H1 (cell line): ENCODE measurements around the gene CMTM5. TPM values are rescaled to one million over a fixed set of nuclear protein-coding genes. Genes with fewer than 3 reads are reported as not detected.

Source experiments
- CTCF ChIA-PET: fragments of 300-600 bp; sonication (Branson Sonifier 250); formaldehyde crosslinking; loops from one replicate; lab custom pipeline; 2021; ENCODE audit not compliant: partially characterized antibody; lab: Charles Lee
- POLR2A ChIA-PET: fragments of 300-600 bp; sonication (Branson Sonifier 250); formaldehyde crosslinking; loops from one replicate; lab custom pipeline; 2021; ENCODE audit warnings: inconsistent platforms; ENCODE audit not compliant: partially characterized antibody; lab: Charles Lee
- DNase-seq, 2 experiments: peaks; one replicate each; pipeline versions ENCODE4 v3.0.0 to v3.0.0-alpha.2; 2010 to 2022; ENCODE audit warnings: low spot score in 2 of 2, low read depth in 1 of 2, mixed read lengths in 1 of 2
- FAIRE-seq: peaks from 2 replicates; lab custom pipeline; 2011; peaks lifted over from hg19 to GRCh38; lab: Jason Lieb, UNC
- H2AFZ ChIP-seq: 2 replicates; pipeline ENCODE4 v1.8.1; 2012; ENCODE audit warnings: low read length, inconsistent platforms
- H2AK5ac ChIP-seq: 2 replicates; pipeline ENCODE4 v1.6.1; 2013; ENCODE audit warnings: low read depth, low read length
- H2BK120ac ChIP-seq: replicated peaks from 2 replicates; pipeline ENCODE3; 2013; ENCODE audit warnings: low read depth, low read length, inconsistent platforms
- H2BK12ac ChIP-seq: 2 replicates; pipeline ENCODE4 v1.6.1; 2013; ENCODE audit warnings: low read depth, low read length
- H2BK15ac ChIP-seq: 2 replicates; pipeline ENCODE4 v1.6.1; 2013; ENCODE audit warnings: low read length
- H2BK20ac ChIP-seq: 2 replicates; pipeline ENCODE4 v1.6.1; 2013; ENCODE audit warnings: low read length
- H2BK5ac ChIP-seq: 2 replicates; pipeline ENCODE4 v1.6.1; 2013; ENCODE audit warnings: low read depth, low read length
- H3K14ac ChIP-seq: 2 replicates; pipeline ENCODE4 v1.6.1; 2013; ENCODE audit warnings: inconsistent platforms; ENCODE audit not compliant: insufficient read length
- H3K18ac ChIP-seq: 2 replicates; pipeline ENCODE4 v1.6.1; 2013; ENCODE audit warnings: low read length; ENCODE audit errors: extremely low read depth
- H3K23ac ChIP-seq: 2 replicates; pipeline ENCODE4 v1.6.1; 2013; ENCODE audit warnings: inconsistent platforms; ENCODE audit not compliant: insufficient read length
- H3K23me2 ChIP-seq: 2 replicates; pipeline ENCODE4 v1.6.1; 2013; ENCODE audit warnings: low read depth, low read length
- H3K27ac ChIP-seq: 2 replicates; pipeline ENCODE4 v1.6.1; 2011; ENCODE audit warnings: low read depth, low read length, inconsistent platforms
- H3K27me3 ChIP-seq, 4 experiments: replicated peaks in 1 of 4; 1 replicate in 1 of 4; 2 replicates in 3 of 4; pipeline versions ENCODE4 v1.6.1 to v1.8.1; 2011 to 2013; ENCODE audit warnings: low read length in 3 of 4, mild to moderate bottlenecking in 3 of 4, inconsistent platforms in 2 of 4, mixed read lengths in 2 of 4, moderate library complexity in 1 of 4; ENCODE audit not compliant: control insufficient read depth in 3 of 4, insufficient read depth in 3 of 4; ENCODE audit errors: extremely low read depth in 1 of 4
- H3K36me3 ChIP-seq, 4 experiments: 2 replicates each; pipeline versions ENCODE4 v1.6.1 to v1.8.1; 2011 to 2013; ENCODE audit warnings: mild to moderate bottlenecking in 4 of 4, low read length in 3 of 4, moderate library complexity in 2 of 4, control low read depth in 1 of 4, inconsistent platforms in 1 of 4; ENCODE audit not compliant: insufficient read depth in 4 of 4, control insufficient read depth in 2 of 4
- H3K4ac ChIP-seq: replicated peaks from 2 replicates; pipeline ENCODE3; 2013; ENCODE audit warnings: low read length, low read depth, mixed read lengths, inconsistent platforms; ENCODE audit not compliant: insufficient read length
- H3K4me1 ChIP-seq, 4 experiments: replicated peaks in 1 of 4; 1 replicate in 1 of 4; 2 replicates in 3 of 4; pipeline versions ENCODE4 v1.6.1 to v1.8.1; 2011 to 2013; ENCODE audit warnings: low read length in 3 of 4, inconsistent platforms in 2 of 4, mixed read lengths in 1 of 4; ENCODE audit not compliant: insufficient read depth in 4 of 4, control insufficient read depth in 3 of 4
- H3K4me2 ChIP-seq, 2 experiments: 2 replicates each; pipeline versions ENCODE4 v1.6.1 to v1.8.1; 2011 to 2013; ENCODE audit warnings: low read depth in 2 of 2, low read length in 2 of 2, control low read depth in 1 of 2, inconsistent platforms in 1 of 2, mild to moderate bottlenecking in 1 of 2; ENCODE audit not compliant: insufficient read depth in 1 of 2
- H3K4me3 ChIP-seq, 4 experiments: fragments of 200-600, 300-600 bp in 1 of 4; sonication (generic), shearing (Covaris generic), sonication (Bioruptor Twin) in 1 of 4; 2 replicates each; pipeline versions ENCODE4 v1.5.1 to v1.8.1; 2011 to 2016; ENCODE audit warnings: low read length in 4 of 4, low read depth in 3 of 4, control low read depth in 2 of 4, inconsistent platforms in 2 of 4, mild to moderate bottlenecking in 2 of 4, mixed read lengths in 1 of 4, moderate library complexity in 1 of 4; ENCODE audit not compliant: insufficient read depth in 2 of 4; ENCODE audit errors: extremely low read depth in 1 of 4
- H3K56ac ChIP-seq: replicated peaks from 2 replicates; pipeline ENCODE3; 2013; ENCODE audit warnings: low read depth, mild to moderate bottlenecking, mixed read lengths, low read length, inconsistent platforms; ENCODE audit not compliant: insufficient read length
- H3K79me1 ChIP-seq: 2 replicates; pipeline ENCODE4 v1.6.1; 2013; ENCODE audit warnings: low read depth, low read length, control low read depth
- H3K79me2 ChIP-seq, 2 experiments: 2 replicates each; pipeline versions ENCODE4 v1.6.1 to v1.8.1; 2012 to 2013; ENCODE audit warnings: low read length in 2 of 2, mild to moderate bottlenecking in 2 of 2, inconsistent platforms in 1 of 2; ENCODE audit not compliant: insufficient read depth in 2 of 2, control insufficient read depth in 1 of 2
- H3K9ac ChIP-seq, 4 experiments: replicated peaks in 1 of 4; 1 replicate in 1 of 4; 2 replicates in 3 of 4; pipeline versions ENCODE4 v1.6.1 to v1.8.1; 2011 to 2013; ENCODE audit warnings: low read depth in 3 of 4, low read length in 3 of 4, control low read depth in 2 of 4, mild to moderate bottlenecking in 2 of 4, moderate library complexity in 2 of 4, inconsistent platforms in 1 of 4; ENCODE audit errors: extremely low read depth in 1 of 4
- H3K9me3 ChIP-seq, 2 experiments: 2 replicates each; pipeline versions ENCODE4 v1.6.1 to v1.8.1; 2012 to 2013; ENCODE audit warnings: mild to moderate bottlenecking in 2 of 2, moderate library complexity in 2 of 2, control low read depth in 1 of 2, inconsistent platforms in 1 of 2, low read depth in 1 of 2, low read length in 1 of 2, mixed read lengths in 1 of 2; ENCODE audit not compliant: insufficient read depth in 2 of 2
- H4K20me1 ChIP-seq, 2 experiments: replicated peaks in 1 of 2; 2 replicates each; pipeline versions ENCODE3 to v1.8.1; 2011 to 2013; ENCODE audit warnings: inconsistent platforms in 2 of 2, low read length in 2 of 2, mild to moderate bottlenecking in 1 of 2; ENCODE audit not compliant: insufficient read depth in 2 of 2, control insufficient read depth in 1 of 2
- H4K5ac ChIP-seq: 2 replicates; pipeline ENCODE4 v1.6.1; 2013; ENCODE audit warnings: low read length, low read depth, mixed read lengths, inconsistent platforms; ENCODE audit not compliant: insufficient read length
- H4K8ac ChIP-seq: 2 replicates; pipeline ENCODE4 v1.8.0; 2013; ENCODE audit warnings: mild to moderate bottlenecking, moderate library complexity, low read length, inconsistent platforms; ENCODE audit not compliant: insufficient read depth; ENCODE audit errors: extremely low read depth
- H4K91ac ChIP-seq: replicated peaks from 2 replicates; pipeline ENCODE3; 2013; ENCODE audit warnings: low read length, mixed read lengths, inconsistent platforms; ENCODE audit not compliant: insufficient read length
- BRCA1 ChIP-seq: IDR thresholded peaks from 2 replicates; pipeline ENCODE4 v1.6.1; 2012; ENCODE audit warnings: low read depth, low read length, improper control_type of control experiment
- CBX5 ChIP-seq: fragments of 300-800, 300-1000 bp; sonication (generic); IDR thresholded peaks from 2 replicates; pipeline ENCODE4 v1.7.1; 2016; ENCODE audit warnings: antibody characterized with exemption, low read length, low read depth
- EP300 ChIP-seq, 2 experiments: IDR thresholded peaks; 1 replicate in 1 of 2; 2 replicates in 1 of 2; pipeline ENCODE4 v1.6.1; 2011 to 2012; ENCODE audit warnings: low read depth in 2 of 2, low read length in 2 of 2, mild to moderate bottlenecking in 2 of 2, borderline replicate concordance in 1 of 2, inconsistent platforms in 1 of 2, moderate library complexity in 1 of 2
- KDM4A ChIP-seq: IDR thresholded peaks from one replicate; pipeline ENCODE4 v1.7.1; 2012; ENCODE audit warnings: low read depth, mild to moderate bottlenecking, moderate library complexity, low read length, inconsistent platforms; ENCODE audit not compliant: severe bottlenecking
- RBBP5 ChIP-seq: IDR thresholded peaks from 2 replicates; pipeline ENCODE4 v1.7.1; 2012; ENCODE audit warnings: low read depth, mild to moderate bottlenecking, inconsistent platforms, low read length, moderate library complexity, borderline replicate concordance
- SIN3A ChIP-seq, 2 experiments: IDR thresholded peaks in 1 of 2; conservative IDR thresholded peaks in 1 of 2; 2 replicates each; pipeline ENCODE4 v1.6.1; 2011 to 2012; ENCODE audit warnings: low read length in 2 of 2, improper control_type of control experiment in 1 of 2, low read depth in 1 of 2, mild to moderate bottlenecking in 1 of 2
- SP4 ChIP-seq: IDR thresholded peaks from 2 replicates; pipeline ENCODE4 v1.6.1; 2012; ENCODE audit warnings: low read length, inconsistent platforms
- TBP ChIP-seq: IDR thresholded peaks from 2 replicates; pipeline ENCODE4 v1.6.1; 2011; ENCODE audit warnings: low read depth, low read length, improper control_type of control experiment
- YY1 ChIP-seq: IDR thresholded peaks from 2 replicates; pipeline ENCODE4 v1.6.1; 2011; ENCODE audit warnings: low read depth, mild to moderate bottlenecking, low read length
- WGBS, 2 experiments: shearing (Covaris generic) in 1 of 2; methylation state at CpG; one replicate each; pipeline versions ENCODE4 v1.1.6 to v1.1.7; 2013 to 2015; ENCODE audit warnings: low lambda C conversion rate in 2 of 2, mixed read lengths in 2 of 2, inconsistent platforms in 1 of 2, low coverage in 1 of 2, missing lambda C conversion rate in 1 of 2; ENCODE audit not compliant: insufficient replicate concordance in 2 of 2, insufficient coverage in 1 of 2, insufficient read length in 1 of 2; ENCODE audit errors: extremely low coverage in 1 of 2, missing lambda C conversion rate in 1 of 2; 5-methylcytosine and 5-hydroxymethylcytosine counted together
- polyA plus RNA-seq, 7 experiments: library from polyadenylated mRNA; depleted of rRNA in 3 of 7; stranded (reverse) in 5 of 7; unstranded in 2 of 7; fragments of >200 nt in 5 of 7; fragments of 200-250 nt in 2 of 7; gene quantifications; 1 replicate in 5 of 7; 2 replicates in 1 of 7; 4 replicates in 1 of 7; pipeline versions ENCODE4 v1.2.1 to v1.2.3, GENCODE V29; 2011 to 2013; ENCODE audit warnings: missing spikeins in 2 of 7, mixed read lengths in 2 of 7
- total RNA-seq: library from RNA; stranded (reverse); fragmentation: NEBNext Ultra II Directional; extraction: Animal tissue kit (Norgen Biotek cat#: 25700); gene quantifications from 2 replicates; pipeline ENCODE4 v1.2.1, GENCODE V29; 2021
- TF ChIP-seq, protein P1 (sequence below), 3 experiments: IDR thresholded peaks; 1 replicate in 2 of 3; 2 replicates in 1 of 3; pipeline versions ENCODE4 v1.5.1 to v1.6.1; 2011; ENCODE audit warnings: low read length in 3 of 3, mild to moderate bottlenecking in 3 of 3, inconsistent platforms in 2 of 3, low read depth in 1 of 3, moderate library complexity in 1 of 3; ENCODE audit not compliant: insufficient read depth in 1 of 3; ENCODE audit errors: control extremely low read depth in 1 of 3

The CMTM5 gene
- total and polyA plus RNA-seq, 2 of the 8 experiments (the other 6 are each of a cell fraction or from before 2014, with no cell fraction given) = 2.1 TPM; not detected in 1

DNA sequence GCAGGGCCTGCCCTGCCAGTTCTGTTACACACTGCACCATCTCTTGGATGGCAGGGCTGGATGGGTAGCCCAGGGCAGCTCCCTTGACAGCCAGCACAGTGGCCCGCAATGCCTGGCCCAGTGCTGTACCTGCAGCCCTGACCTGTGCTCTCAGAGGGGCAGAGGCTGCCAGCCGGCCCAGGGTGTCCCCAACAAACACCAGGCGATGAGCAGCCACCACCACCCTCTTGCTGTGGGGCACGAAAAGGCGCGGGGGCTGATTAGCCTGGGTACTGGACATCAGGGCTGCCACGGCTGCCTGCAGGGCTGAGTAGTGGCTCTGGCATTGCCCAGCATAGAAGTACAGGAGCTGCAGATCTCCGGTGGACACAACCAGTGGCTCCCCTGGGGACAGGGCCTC, 19.6 kb upstream of the CMTM5 start:
- Histone ChIP-seq H3K9me3 (no peaks in the 10 kb centered on the region), H2BK20ac (no peak overlapping the region), H3K9ac (no peak overlapping the region), H3K56ac (no peak overlapping the region), H2BK120ac (no peak overlapping the region), H2BK15ac (no peak overlapping the region), H4K8ac (no peak overlapping the region), H3K4me3 (no peak overlapping the region), H2BK12ac (no peak overlapping the region), H3K27ac (no peak overlapping the region), H3K14ac (no peak overlapping the region), H3K36me3 (peaks cover 0 to 22% (median 10%) of the 10 kb centered on the region in 4 experiments; a peak in 4 of 8 replicates), H3K79me2 (no peaks in the 10 kb centered on the region), H4K20me1 (peaks cover 8 to 10% of the 10 kb centered on the region in 2 experiments), H4K5ac (no peak overlapping the region), H3K4ac (no peak overlapping the region), H3K18ac (no peak overlapping the region), H2AFZ (no peak overlapping the region), H3K4me1 (peaks cover 0 to 2% (median 0%) of the 10 kb centered on the region in 4 experiments; a peak in 2 of 7 replicates), H3K23ac (no peak overlapping the region), H3K79me1 (no peaks in the 10 kb centered on the region), H2BK5ac (no peak overlapping the region), H3K4me2 (no peak overlapping the region), H3K27me3 (peaks cover 0 to 8% (median 4%) of the 10 kb centered on the region in 4 experiments; a peak in 4 of 7 replicates), H4K91ac (no peak overlapping the region), H3K23me2 (peaks cover 2% of the 10 kb centered on the region; the same call in 1 of the 2 replicates), H2AK5ac (no peak overlapping the region)
- CTCF ChIA-PET = interaction anchor here (1.0 to 20.9 kb wide), 6 partner anchors 10 to 93 kb away, joined by 3 to 333 read pairs (median 8); partner anchors contain the start of genes CMTM5 and IL25
- FAIRE-seq (no peak), DNase-seq (no peak)
- WGBS, 2 experiments = 91% methylated on average over 6 of the region's 8 CpGs; no CpG with 5 or more reads in 1 of the 2 experiments
- POLR2A ChIA-PET = interaction anchor here (1.7 kb wide), 1 partner anchor 36 kb away, joined by 5 read pairs; the partner anchor contains the start of gene PABPN1
- TF ChIP-seq, protein P1, sequence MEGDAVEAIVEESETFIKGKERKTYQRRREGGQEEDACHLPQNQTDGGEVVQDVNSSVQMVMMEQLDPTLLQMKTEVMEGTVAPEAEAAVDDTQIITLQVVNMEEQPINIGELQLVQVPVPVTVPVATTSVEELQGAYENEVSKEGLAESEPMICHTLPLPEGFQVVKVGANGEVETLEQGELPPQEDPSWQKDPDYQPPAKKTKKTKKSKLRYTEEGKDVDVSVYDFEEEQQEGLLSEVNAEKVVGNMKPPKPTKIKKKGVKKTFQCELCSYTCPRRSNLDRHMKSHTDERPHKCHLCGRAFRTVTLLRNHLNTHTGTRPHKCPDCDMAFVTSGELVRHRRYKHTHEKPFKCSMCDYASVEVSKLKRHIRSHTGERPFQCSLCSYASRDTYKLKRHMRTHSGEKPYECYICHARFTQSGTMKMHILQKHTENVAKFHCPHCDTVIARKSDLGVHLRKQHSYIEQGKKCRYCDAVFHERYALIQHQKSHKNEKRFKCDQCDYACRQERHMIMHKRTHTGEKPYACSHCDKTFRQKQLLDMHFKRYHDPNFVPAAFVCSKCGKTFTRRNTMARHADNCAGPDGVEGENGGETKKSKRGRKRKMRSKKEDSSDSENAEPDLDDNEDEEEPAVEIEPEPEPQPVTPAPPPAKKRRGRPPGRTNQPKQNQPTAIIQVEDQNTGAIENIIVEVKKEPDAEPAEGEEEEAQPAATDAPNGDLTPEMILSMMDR (IDR thresholded peaks at IDR 0.05; ENCODE audit: control extremely low read depth in 1 of 3, insufficient read depth in 1 of 3, low read depth in 1 of 3, low read length in 3 of 3) = no peak
- TF ChIP-seq EP300 (IDR thresholded peaks at IDR 0.05; ENCODE audit: borderline replicate concordance in 1 of 2, low read depth in 2 of 2, low read length in 2 of 2) = no peak
- TF ChIP-seq BRCA1 = no peak
- TF ChIP-seq TBP = no peak
- no peak for TF ChIP-seq SIN3A (conservative IDR thresholded peaks at IDR 0.05 in 1 of 2, IDR thresholded peaks at IDR 0.05 in 1 of 2; ENCODE audit: low read depth in 1 of 2, low read length in 2 of 2)
- no peak for TF ChIP-seq SP4
- no peak for TF ChIP-seq YY1
- TF ChIP-seq RBBP5 = no peak
- TF ChIP-seq KDM4A = no peak
- no peak for TF ChIP-seq CBX5
